Lung (tissue), 12 donors: ENCODE measurements around the gene ERFL. TPM values are rescaled to one million over a fixed set of nuclear protein-coding genes. Genes with fewer than 3 reads are reported as not detected.

Source experiments
- ATAC-seq: fragments of 200-7000 bp; cut with Tn5 transposase; one replicate; pipeline ENCODE4 v1.9.1; 2020; ENCODE audit warnings: moderate number of reproducible peaks; ENCODE audit not compliant: insufficient read depth, low FRiP score
- DNase-seq, 3 donors: peaks; one replicate each; pipeline ENCODE4 v3.0.0-alpha.2; 2013 to 2017
- H3K27ac ChIP-seq, 2 donors: one replicate each; pipeline ENCODE4 v1.5.1; 2013; ENCODE audit warnings: mild to moderate bottlenecking in 2 of 2, moderate library complexity in 2 of 2, control low read depth in 1 of 2, inconsistent platforms in 1 of 2, low read depth in 1 of 2, low read length in 1 of 2
- H3K27me3 ChIP-seq, 3 donors: one replicate each; pipeline ENCODE4 v1.5.1; 2013; ENCODE audit warnings: low read length in 2 of 3; ENCODE audit not compliant: control insufficient read depth in 3 of 3, insufficient read depth in 3 of 3
- H3K36me3 ChIP-seq, 4 donors: one replicate each; pipeline ENCODE4 v1.5.1; 2013; ENCODE audit warnings: low read length in 4 of 4, mild to moderate bottlenecking in 1 of 4, moderate library complexity in 1 of 4; ENCODE audit not compliant: control insufficient read depth in 4 of 4, insufficient read depth in 4 of 4
- H3K4me1 ChIP-seq, 5 donors: one replicate each; pipeline ENCODE4 v1.5.1; 2013; ENCODE audit warnings: low read length in 5 of 5, mild to moderate bottlenecking in 2 of 5, moderate library complexity in 1 of 5; ENCODE audit not compliant: control insufficient read depth in 5 of 5, insufficient read depth in 5 of 5
- H3K4me3 ChIP-seq: one replicate; pipeline ENCODE4 v1.5.1; 2013; ENCODE audit warnings: mild to moderate bottlenecking, control low read depth, moderate library complexity
- H3K9ac ChIP-seq, 2 donors: one replicate each; pipeline ENCODE4 v1.5.1; 2013; ENCODE audit warnings: low read length in 2 of 2, control low read depth in 1 of 2; ENCODE audit not compliant: insufficient read depth in 1 of 2
- H3K9me3 ChIP-seq, 4 donors: one replicate each; pipeline ENCODE4 v1.5.1; 2013; ENCODE audit warnings: low read length in 3 of 4, mild to moderate bottlenecking in 1 of 4, moderate library complexity in 1 of 4; ENCODE audit not compliant: control insufficient read depth in 4 of 4, insufficient read depth in 3 of 4
- WGBS, 2 donors: extraction: QIAGEN DNeasy Blood & Tissue Kit; methylation state at CpG; one replicate each; pipeline ENCODE4 v1.1.7; 2013; 5-methylcytosine and 5-hydroxymethylcytosine counted together
- polyA plus RNA-seq, 2 donors: library from polyadenylated mRNA; stranded (reverse); fragments of 200-250 nt; gene quantifications; one replicate each; pipeline ENCODE4 v1.2.1, GENCODE V29; 2013
- total RNA-seq, 2 donors: library from RNA; depleted of rRNA in 1 of 2; stranded (reverse); fragments of >200 nt in 1 of 2; gene quantifications; one replicate each; pipeline ENCODE4 v1.2.1, GENCODE V29; 2014 to 2021
- TF ChIP-seq, protein P1 (sequence below): IDR thresholded peaks from 2 replicates; pipeline ENCODE4 v1.5.1; 2012; ENCODE audit warnings: mild to moderate bottlenecking; ENCODE audit errors: control extremely low read depth, extremely low read depth
- donor health status: control.
- donor health status: control.
- donor health status: Bipolar disorder and iron deficiency.
- donor health status: healthy.
- donor health status: DM: yes; HTN: yes; CAD: no.

ERFL gene
- total and polyA plus RNA-seq, 4 donors: 0.16 to 0.67 (median 0.37) TPM; not detected in 1

- Histone ChIP-seq H3K36me3 (no peaks in the 10 kb centered on the region), H3K9ac (no peak overlapping the region), H3K4me3 (no peak overlapping the region), H3K27ac (no peak overlapping the region), H3K9me3 (no peaks in the 10 kb centered on the region), H3K27me3 (peaks cover 0 to 6% (median 3%) of the 10 kb centered on the region in 3 donors), H3K4me1 (peaks cover 0 to 6% (median 0%) of the 10 kb centered on the region in 5 donors)
- TF ChIP-seq, protein P1, sequence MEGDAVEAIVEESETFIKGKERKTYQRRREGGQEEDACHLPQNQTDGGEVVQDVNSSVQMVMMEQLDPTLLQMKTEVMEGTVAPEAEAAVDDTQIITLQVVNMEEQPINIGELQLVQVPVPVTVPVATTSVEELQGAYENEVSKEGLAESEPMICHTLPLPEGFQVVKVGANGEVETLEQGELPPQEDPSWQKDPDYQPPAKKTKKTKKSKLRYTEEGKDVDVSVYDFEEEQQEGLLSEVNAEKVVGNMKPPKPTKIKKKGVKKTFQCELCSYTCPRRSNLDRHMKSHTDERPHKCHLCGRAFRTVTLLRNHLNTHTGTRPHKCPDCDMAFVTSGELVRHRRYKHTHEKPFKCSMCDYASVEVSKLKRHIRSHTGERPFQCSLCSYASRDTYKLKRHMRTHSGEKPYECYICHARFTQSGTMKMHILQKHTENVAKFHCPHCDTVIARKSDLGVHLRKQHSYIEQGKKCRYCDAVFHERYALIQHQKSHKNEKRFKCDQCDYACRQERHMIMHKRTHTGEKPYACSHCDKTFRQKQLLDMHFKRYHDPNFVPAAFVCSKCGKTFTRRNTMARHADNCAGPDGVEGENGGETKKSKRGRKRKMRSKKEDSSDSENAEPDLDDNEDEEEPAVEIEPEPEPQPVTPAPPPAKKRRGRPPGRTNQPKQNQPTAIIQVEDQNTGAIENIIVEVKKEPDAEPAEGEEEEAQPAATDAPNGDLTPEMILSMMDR: no peak
- no peak for DNase-seq
- WGBS, 2 donors: 57 to 75% methylated on average over 2 of the region's 2 CpGs
- ATAC-seq: no peak
Observed at GRCh38 chr19:41944336-41944735, 16.1 kb upstream of the ERFL start.

DNA sequence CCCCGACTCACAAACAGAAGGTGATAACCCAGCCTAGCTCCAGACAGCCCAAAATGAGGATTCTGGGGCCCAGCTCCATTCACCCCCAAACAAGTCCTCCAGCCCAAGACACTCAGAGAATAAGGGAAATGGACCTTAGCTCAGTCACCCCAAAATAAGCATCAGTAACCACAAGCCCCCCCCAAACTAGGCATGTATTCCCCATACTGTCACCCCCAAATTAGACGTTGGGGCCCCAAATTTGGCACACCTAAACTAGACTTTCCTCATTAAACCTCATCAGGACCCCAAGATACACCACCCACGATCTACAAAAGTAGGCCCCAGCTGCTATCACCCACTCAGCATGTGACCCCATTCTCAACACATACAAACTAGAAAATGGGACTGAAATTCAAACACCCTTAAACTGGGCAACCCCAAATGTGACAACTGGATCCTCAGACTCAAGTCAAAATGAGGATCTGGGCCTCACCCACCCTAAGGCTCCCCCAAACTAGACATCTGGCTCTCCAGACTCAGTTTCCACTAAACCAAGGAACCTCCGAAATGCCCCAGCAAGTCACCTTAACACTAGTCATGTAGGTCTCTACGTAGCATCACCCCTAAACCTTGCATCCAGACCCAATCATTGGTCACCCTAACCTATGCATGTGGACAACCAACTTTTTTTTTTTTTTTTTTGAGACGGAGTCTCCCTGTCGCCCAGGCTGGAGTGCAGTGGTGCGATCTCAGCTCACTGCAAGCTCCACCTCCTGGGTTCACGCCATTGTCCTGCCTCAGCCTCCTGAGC lies 13.4 kb upstream of the ERFL start:
- DNase-seq: no peak
- 86 to 94% methylated on average over 7 to 9 of the region's 9 CpGs for WGBS, 2 donors
- peaks cover 0 to 6% (median 0%) of the 10 kb centered on the region in 5 donors for H3K4me1 ChIP-seq
- no peak overlapping the region for H3K9ac ChIP-seq
- TF ChIP-seq, protein P1: no peak
- no peak overlapping the region for H3K4me3 ChIP-seq
- ATAC-seq: no peak
- H3K9me3 ChIP-seq: no peaks in the 10 kb centered on the region
- H3K27me3 ChIP-seq: peaks cover 0 to 16% (median 11%) of the 10 kb centered on the region in 3 donors
- H3K27ac ChIP-seq: no peak overlapping the region
- no peaks in the 10 kb centered on the region for H3K36me3 ChIP-seq

- no peaks in the 10 kb centered on the region for H3K9me3 ChIP-seq
- ATAC-seq (no peak), DNase-seq (no peak)
- H3K27me3 ChIP-seq: peaks cover 0 to 22% (median 18%) of the 10 kb centered on the region in 3 donors
- H3K4me3 ChIP-seq: peak overlapping the region; percentile 26
- 9 to 14% methylated on average over 30 to 53 of the region's 53 CpGs for WGBS, 2 donors
- peaks cover 0 to 6% (median 0%) of the 10 kb centered on the region in 5 donors for H3K4me1 ChIP-seq
- H3K27ac ChIP-seq: no peak overlapping the region
- TF ChIP-seq, protein P1: no peak
- no peak overlapping the region for H3K9ac ChIP-seq
- no peaks in the 10 kb centered on the region for H3K36me3 ChIP-seq
Observed at GRCh38 chr19:41940731-41941409, 12.6 kb upstream of the ERFL start.
